Eye (tissue), 1 donor: ENCODE data around the gene CCDC102B.
A peak's percentile ranks its signal among the peaks of the same experiment; 100 is the strongest.
"Not testable (repeated sequence)": the region's sequence is repeated elsewhere in the genome, so short reads cannot be mapped to it uniquely, and the experiment has no call there.

Source experiments
- DNase-seq: peaks from one replicate; pipeline ENCODE4 v3.0.0-alpha.2; 2015

CCDC102B gene

GRCh38 chr18:68983126-68983525, 185.2 kb downstream of the CCDC102B start:
- DNase-seq: no peak

GRCh38 chr18:68984342-68984741, 186.5 kb downstream of the CCDC102B start:
- DNase-seq: no peak

GRCh38 chr18:68985172-68985820, 187.4 kb downstream of the CCDC102B start:
- no peak for DNase-seq

GRCh38 chr18:68991286-68991685, 193.4 kb downstream of the CCDC102B start:
- DNase-seq: no peak

GRCh38 chr18:68992719-68993482, 195.0 kb downstream of the CCDC102B start:
- no peak for DNase-seq

- no peak for DNase-seq
Observed at GRCh38 chr18:68995675-68996074, 197.8 kb downstream of the CCDC102B start.

- no peak for DNase-seq
Observed at GRCh38 chr18:68997845-68998244, 200.0 kb downstream of the CCDC102B start.

- no peak for DNase-seq
Observed at GRCh38 chr18:69000366-69000765, 202.5 kb downstream of the CCDC102B start.

GRCh38 chr18:69002233-69002632, 204.4 kb downstream of the CCDC102B start:
- DNase-seq: no peak

GRCh38 chr18:69006212-69006611, 208.3 kb downstream of the CCDC102B start:
- DNase-seq: not testable (repeated sequence)

GRCh38 chr18:69008538-69008937, 210.7 kb downstream of the CCDC102B start:
- peak; percentile 5 for DNase-seq

- no peak for DNase-seq
Observed at GRCh38 chr18:69021211-69021805, 223.4 kb downstream of the CCDC102B start.

- DNase-seq: no peak
Observed at GRCh38 chr18:69022426-69022825, 224.5 kb downstream of the CCDC102B start.

GRCh38 chr18:69031571-69031970, 233.7 kb downstream of the CCDC102B start:
- DNase-seq: no peak

GRCh38 chr18:69032009-69032408, 234.1 kb downstream of the CCDC102B start:
- DNase-seq: no peak

- DNase-seq: no peak
Observed at GRCh38 chr18:69035756-69036155, 237.9 kb downstream of the CCDC102B start.

- DNase-seq: no peak
Observed at GRCh38 chr18:69044215-69044614, 246.3 kb downstream of the CCDC102B start.

GRCh38 chr18:69064063-69064462, 266.2 kb downstream of the CCDC102B start:
- no peak for DNase-seq

- DNase-seq: no peak
Observed at GRCh38 chr18:69067048-69067447, 269.2 kb downstream of the CCDC102B start.

- DNase-seq: no peak
Observed at GRCh38 chr18:69071680-69072079, 273.8 kb downstream of the CCDC102B start.

GRCh38 chr18:69081846-69082245, 284.0 kb downstream of the CCDC102B start:
- no peak for DNase-seq

GRCh38 chr18:69082499-69082898, 284.6 kb downstream of the CCDC102B start:
- DNase-seq: no peak

GRCh38 chr18:69085951-69086350, 288.1 kb downstream of the CCDC102B start:
- DNase-seq: no peak

GRCh38 chr18:69088973-69089372, 291.1 kb downstream of the CCDC102B start:
- DNase-seq: no peak
